ENCODE results near the gene RCAN1.

Gene RCAN1

GRCh38 chr21:34534522-34534921 lies 80.4 kb downstream of the RCAN1 start:
- H3K27ac ChIP-seq = no peak overlapping the region
- TF ChIP-seq, protein P1, sequence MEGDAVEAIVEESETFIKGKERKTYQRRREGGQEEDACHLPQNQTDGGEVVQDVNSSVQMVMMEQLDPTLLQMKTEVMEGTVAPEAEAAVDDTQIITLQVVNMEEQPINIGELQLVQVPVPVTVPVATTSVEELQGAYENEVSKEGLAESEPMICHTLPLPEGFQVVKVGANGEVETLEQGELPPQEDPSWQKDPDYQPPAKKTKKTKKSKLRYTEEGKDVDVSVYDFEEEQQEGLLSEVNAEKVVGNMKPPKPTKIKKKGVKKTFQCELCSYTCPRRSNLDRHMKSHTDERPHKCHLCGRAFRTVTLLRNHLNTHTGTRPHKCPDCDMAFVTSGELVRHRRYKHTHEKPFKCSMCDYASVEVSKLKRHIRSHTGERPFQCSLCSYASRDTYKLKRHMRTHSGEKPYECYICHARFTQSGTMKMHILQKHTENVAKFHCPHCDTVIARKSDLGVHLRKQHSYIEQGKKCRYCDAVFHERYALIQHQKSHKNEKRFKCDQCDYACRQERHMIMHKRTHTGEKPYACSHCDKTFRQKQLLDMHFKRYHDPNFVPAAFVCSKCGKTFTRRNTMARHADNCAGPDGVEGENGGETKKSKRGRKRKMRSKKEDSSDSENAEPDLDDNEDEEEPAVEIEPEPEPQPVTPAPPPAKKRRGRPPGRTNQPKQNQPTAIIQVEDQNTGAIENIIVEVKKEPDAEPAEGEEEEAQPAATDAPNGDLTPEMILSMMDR (conservative IDR thresholded peaks at IDR 0.05) = no peak

GRCh38 chr21:34533938-34534337 lies 81.0 kb downstream of the RCAN1 start:
- no peak overlapping the region for H3K27ac ChIP-seq

DNA sequence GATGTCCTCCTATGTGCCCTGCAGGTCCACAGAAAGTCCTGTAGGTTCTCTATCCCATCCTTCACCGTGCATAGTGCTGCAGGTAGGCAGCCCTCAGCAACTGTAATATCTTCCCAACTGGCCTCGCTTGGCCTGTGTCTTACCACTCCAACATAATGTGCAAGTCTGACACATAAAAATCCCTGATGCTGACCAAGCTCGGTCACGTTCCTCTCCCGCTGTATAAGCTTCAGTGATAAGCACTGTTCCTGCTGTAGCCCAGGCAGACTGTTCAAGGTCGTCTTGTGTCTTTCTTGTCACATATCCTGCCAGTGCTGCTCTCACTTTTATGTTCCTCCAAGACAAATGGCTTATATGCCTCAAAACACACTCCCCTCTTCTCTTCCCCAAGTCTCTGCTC lies 83.5 kb downstream of the RCAN1 start:
- H3K27ac ChIP-seq = no peak overlapping the region
- TF ChIP-seq, protein P1 (conservative IDR thresholded peaks at IDR 0.05) = no peak

More at GRCh38 chr21:34533938-34534337, 81.0 kb downstream of the RCAN1 start:
- TF ChIP-seq, protein P1 (conservative IDR thresholded peaks at IDR 0.05) = no peak

- TF ChIP-seq, protein P1 (conservative IDR thresholded peaks at IDR 0.05) = no peak
- H3K27ac ChIP-seq = no peak overlapping the region
Measured at GRCh38 chr21:34530261-34530660, 84.7 kb downstream of the RCAN1 start.

- TF ChIP-seq, protein P1 (conservative IDR thresholded peaks at IDR 0.05) = no peak
- no peak overlapping the region for H3K27ac ChIP-seq
Measured at GRCh38 chr21:34528131-34528561, 86.8 kb downstream of the RCAN1 start.

DNA sequence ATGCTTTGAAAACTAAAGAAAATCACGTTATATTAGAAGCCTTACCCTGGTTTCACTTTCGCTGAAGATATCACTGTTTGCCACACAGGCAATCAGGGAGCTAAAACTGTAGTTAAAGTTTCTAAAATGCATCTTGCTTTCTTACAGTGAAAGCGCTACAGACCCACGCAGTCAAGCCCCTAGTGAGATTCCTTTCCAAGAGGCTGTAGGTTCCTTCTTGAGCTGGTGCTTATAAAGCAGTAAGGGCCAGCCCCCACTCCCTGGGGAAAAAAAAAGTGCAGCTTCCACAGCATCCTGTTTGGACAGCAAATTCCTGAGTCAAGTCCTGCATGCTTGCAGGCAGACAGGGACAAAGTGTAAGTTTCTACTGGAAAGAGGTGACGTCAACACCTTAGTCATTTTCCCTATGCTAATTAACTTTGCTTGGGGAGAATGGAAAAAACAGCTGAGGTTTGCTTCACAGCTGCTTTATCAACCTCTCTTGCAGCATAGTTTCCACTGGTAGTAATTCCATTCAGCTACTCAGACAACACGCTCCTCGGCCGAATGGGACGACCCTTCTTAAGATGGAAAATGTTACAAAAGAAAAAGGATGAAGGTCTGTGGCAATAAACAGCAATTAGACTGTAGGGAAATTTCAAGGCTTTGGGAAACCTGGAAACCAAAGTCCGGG lies 88.2 kb downstream of the RCAN1 start:
- TF ChIP-seq, protein P1 (conservative IDR thresholded peaks at IDR 0.05) = no peak
- peak overlapping the region; percentile 35 for H3K27ac ChIP-seq

DNA sequence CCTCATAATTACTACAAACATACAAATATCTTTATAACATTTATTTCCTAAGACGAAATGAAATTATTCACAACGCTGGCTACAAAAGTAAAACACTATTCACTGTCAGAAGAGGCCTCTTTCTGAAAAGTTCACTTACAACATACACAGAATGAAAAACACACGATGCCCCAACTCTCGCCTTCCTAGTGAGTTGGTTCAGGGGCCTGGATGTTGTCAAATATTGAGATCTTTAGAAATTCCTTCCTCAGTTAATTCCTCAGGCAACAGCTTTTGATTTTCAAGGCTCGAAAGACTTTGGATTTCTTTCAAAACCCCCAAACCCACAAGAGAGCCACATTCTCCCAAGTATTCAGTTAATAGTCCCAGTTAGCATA lies 88.7 kb downstream of the RCAN1 start:
- TF ChIP-seq, protein P1 (conservative IDR thresholded peaks at IDR 0.05) = no peak
- H3K27ac ChIP-seq = peak overlapping the region; percentile 35

Measured in VCaP (cell line).